H1 (cell line): ENCODE measurements around the gene ACSM3. TPM values are rescaled to one million over a fixed set of nuclear protein-coding genes. Genes with fewer than 3 reads are reported as not detected.

Source experiments
- FOSL1 ChIP-seq: IDR thresholded peaks from 2 replicates; pipeline ENCODE4 v1.6.1; 2011; ENCODE audit warnings: mild to moderate bottlenecking, low read depth, low read length, moderate library complexity; ENCODE audit not compliant: insufficient read depth
- polyA plus RNA-seq, 7 experiments: library from polyadenylated mRNA; depleted of rRNA in 3 of 7; stranded (reverse) in 5 of 7; unstranded in 2 of 7; fragments of >200 nt in 5 of 7; fragments of 200-250 nt in 2 of 7; gene quantifications; 1 replicate in 5 of 7; 2 replicates in 1 of 7; 4 replicates in 1 of 7; pipeline versions ENCODE4 v1.2.1 to v1.2.3, GENCODE V29; 2011 to 2013; ENCODE audit warnings: missing spikeins in 2 of 7, mixed read lengths in 2 of 7
- total RNA-seq: library from RNA; stranded (reverse); fragmentation: NEBNext Ultra II Directional; extraction: Animal tissue kit (Norgen Biotek cat#: 25700); gene quantifications from 2 replicates; pipeline ENCODE4 v1.2.1, GENCODE V29; 2021

The ACSM3 gene
- total and polyA plus RNA-seq, 2 of the 8 experiments (the other 6 are each of a cell fraction or from before 2014, with no cell fraction given) = 5.7 to 6.2 TPM

GRCh38 chr16:20753727-20754126 lies 10.1 kb upstream of the ACSM3 start (continued):
- TF ChIP-seq FOSL1 = no peak
- TF ChIP-seq, all 59 proteins: peak for 0
